Ectodermal cell (in vitro differentiated cells): ENCODE results near the gene MECP2.

Experiments
- H3K27ac ChIP-seq: 2 replicates; pipeline ENCODE4 v1.7.0; 2013; ENCODE audit warnings: mild to moderate bottlenecking, low read depth, low read length; ENCODE audit not compliant: insufficient read depth, poor library complexity, severe bottlenecking
- H3K27me3 ChIP-seq: 2 replicates; pipeline ENCODE4 v1.7.0; 2013; ENCODE audit warnings: mild to moderate bottlenecking, low read length; ENCODE audit not compliant: insufficient read depth, control insufficient read depth, poor library complexity, severe bottlenecking
- H3K36me3 ChIP-seq: one replicate; pipeline ENCODE4 v1.7.0; 2013; ENCODE audit warnings: low read length; ENCODE audit not compliant: control insufficient read depth, insufficient read depth
- H3K4me1 ChIP-seq: one replicate; pipeline ENCODE4 v1.7.0; 2013; ENCODE audit warnings: low read length; ENCODE audit not compliant: control insufficient read depth, insufficient read depth
- H3K4me3 ChIP-seq: 2 replicates; pipeline ENCODE4 v1.7.0; 2013; ENCODE audit warnings: low read depth, low read length, control low read depth; ENCODE audit not compliant: insufficient read depth
- H3K9me3 ChIP-seq: 2 replicates; pipeline ENCODE4 v1.7.0; 2013; ENCODE audit warnings: mild to moderate bottlenecking, low read length, moderate library complexity; ENCODE audit not compliant: control insufficient read depth
- WGBS, 2 experiments: methylation state at CpG; one replicate each; pipeline ENCODE4 v1.1.7; 2013; ENCODE audit warnings: missing lambda C conversion rate in 2 of 2; 5-methylcytosine and 5-hydroxymethylcytosine counted together

MECP2 gene

DNA sequence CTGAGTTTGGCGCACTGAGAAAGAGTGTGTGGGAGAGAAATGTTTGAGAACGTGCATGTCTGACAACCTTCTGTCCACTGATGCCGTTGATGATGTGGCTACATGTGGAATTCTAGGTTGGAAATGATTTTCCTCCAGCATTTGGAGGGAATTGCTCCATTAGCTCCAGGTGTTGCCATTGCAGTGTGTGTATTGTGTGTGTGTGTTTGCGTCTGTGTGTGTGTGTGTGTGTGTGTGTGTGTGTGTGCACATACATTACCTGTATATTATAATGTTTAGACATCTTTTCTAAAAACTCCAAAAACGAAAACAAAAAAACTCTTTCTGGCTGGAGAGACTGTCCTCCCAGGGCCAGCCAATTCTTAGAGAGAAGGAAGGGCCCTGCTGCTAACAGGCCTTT lies 18.2 kb upstream of the MECP2 start:
- WGBS, 2 experiments, result 98 to 100% methylated on average over 3 to 4 of the region's 5 CpGs

GRCh38 chrX:154115071-154115470 lies 17.6 kb upstream of the MECP2 start:
- H3K27ac ChIP-seq, result no peak overlapping the region
- H3K9me3 ChIP-seq, result no peaks in the 10 kb centered on the region
- no peaks in the 10 kb centered on the region for H3K36me3 ChIP-seq
- WGBS, 2 experiments, result 94 to 95% methylated on average over 10 of the region's 10 CpGs
- no peak overlapping the region for H3K4me3 ChIP-seq
- H3K4me1 ChIP-seq, result peaks cover 5% of the 10 kb centered on the region
- H3K27me3 ChIP-seq, result no peaks in the 10 kb centered on the region

More for the DNA sequence above, 18.2 kb upstream of the MECP2 start:
- Histone ChIP-seq H3K27ac (no peak overlapping the region), H3K27me3 (no peaks in the 10 kb centered on the region), H3K4me1 (peaks cover 5% of the 10 kb centered on the region), H3K9me3 (no peaks in the 10 kb centered on the region), H3K4me3 (no peak overlapping the region), H3K36me3 (no peaks in the 10 kb centered on the region)

GRCh38 chrX:154114652-154115051 lies 17.1 kb upstream of the MECP2 start:
- no peak overlapping the region for H3K27ac ChIP-seq
- no peak overlapping the region for H3K4me3 ChIP-seq
- H3K9me3 ChIP-seq, result no peaks in the 10 kb centered on the region
- peaks cover 5% of the 10 kb centered on the region for H3K4me1 ChIP-seq
- no peaks in the 10 kb centered on the region for H3K27me3 ChIP-seq
- H3K36me3 ChIP-seq, result no peaks in the 10 kb centered on the region
- 93 to 95% methylated on average over 5 of the region's 5 CpGs for WGBS, 2 experiments

GRCh38 chrX:154113729-154114128 lies 16.2 kb upstream of the MECP2 start:
- Histone ChIP-seq H3K4me1 (peaks cover 5% of the 10 kb centered on the region), H3K9me3 (no peaks in the 10 kb centered on the region), H3K27ac (no peak overlapping the region), H3K4me3 (no peak overlapping the region), H3K36me3 (no peaks in the 10 kb centered on the region), H3K27me3 (no peaks in the 10 kb centered on the region)
- WGBS, 2 experiments, result 69 to 73% methylated on average over 5 to 6 of the region's 6 CpGs

DNA sequence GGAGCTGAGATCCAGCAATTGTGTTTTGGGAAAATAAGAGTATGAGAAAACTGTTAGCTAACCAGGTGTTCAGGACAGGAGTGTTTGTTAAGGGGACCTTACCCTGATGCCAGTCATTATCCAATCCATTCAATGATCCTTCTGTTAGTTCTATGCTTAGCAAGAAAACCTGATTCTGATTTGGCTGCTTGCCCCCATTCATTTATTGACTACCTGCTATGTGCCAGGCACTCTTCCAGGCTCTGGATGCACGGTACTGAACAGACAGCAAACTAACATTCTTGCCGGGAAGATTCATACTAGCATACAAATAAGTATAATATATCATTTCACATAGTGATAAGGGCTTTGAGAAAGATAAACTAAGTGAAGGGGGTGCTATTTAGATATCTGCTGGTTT lies 1.0 kb upstream of the MECP2 start:
- no peak overlapping the region for H3K4me3 ChIP-seq
- no peaks in the 10 kb centered on the region for H3K27me3 ChIP-seq
- no peak overlapping the region for H3K27ac ChIP-seq
- peaks cover 15% of the 10 kb centered on the region for H3K4me1 ChIP-seq
- H3K9me3 ChIP-seq, result no peaks in the 10 kb centered on the region
- no peaks in the 10 kb centered on the region for H3K36me3 ChIP-seq
- WGBS, 2 experiments, result 67% methylated on average over 1 of the region's 2 CpGs; no CpG with 5 or more reads in 1 of the 2 experiments

DNA sequence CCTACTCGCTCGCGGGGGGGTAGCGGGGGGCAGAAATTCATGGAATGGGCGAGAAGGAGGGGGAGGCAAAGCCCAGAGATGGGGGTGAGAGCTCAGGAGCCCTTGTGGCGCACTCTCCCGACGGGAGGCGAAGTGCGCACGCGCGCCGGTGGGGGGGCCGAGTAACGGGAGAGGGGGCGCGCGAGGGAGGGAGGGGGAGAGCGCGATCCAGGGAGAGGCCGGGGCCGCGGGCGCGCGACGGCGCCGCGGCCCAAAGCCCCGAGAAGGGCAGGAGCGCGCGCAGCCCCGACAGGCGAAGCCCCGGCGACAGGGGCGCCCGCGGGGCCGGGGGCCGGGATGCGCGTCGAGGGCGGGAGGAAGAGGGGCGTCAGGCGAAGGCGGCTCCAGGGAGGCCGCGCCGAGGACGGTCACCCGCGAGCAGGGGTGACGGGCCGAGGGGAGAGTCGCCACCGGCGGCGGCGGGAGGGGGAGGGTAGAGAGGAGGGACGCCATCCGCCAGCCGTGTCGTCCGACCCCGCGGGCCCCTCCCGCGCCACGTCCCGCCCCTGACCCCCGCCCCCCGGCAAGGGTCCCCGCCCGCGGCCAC lies 421 bp downstream of the MECP2 start:
- Histone ChIP-seq H3K27me3 (no peaks in the 10 kb centered on the region), H3K9me3 (no peaks in the 10 kb centered on the region), H3K4me1 (peaks cover 21% of the 10 kb centered on the region), H3K4me3 (peak overlapping the region; percentile 65), H3K36me3 (no peaks in the 10 kb centered on the region), H3K27ac (peak overlapping the region; percentile 83)
- 0 to 1% methylated on average over 71 to 77 of the region's 80 CpGs for WGBS, 2 experiments

DNA sequence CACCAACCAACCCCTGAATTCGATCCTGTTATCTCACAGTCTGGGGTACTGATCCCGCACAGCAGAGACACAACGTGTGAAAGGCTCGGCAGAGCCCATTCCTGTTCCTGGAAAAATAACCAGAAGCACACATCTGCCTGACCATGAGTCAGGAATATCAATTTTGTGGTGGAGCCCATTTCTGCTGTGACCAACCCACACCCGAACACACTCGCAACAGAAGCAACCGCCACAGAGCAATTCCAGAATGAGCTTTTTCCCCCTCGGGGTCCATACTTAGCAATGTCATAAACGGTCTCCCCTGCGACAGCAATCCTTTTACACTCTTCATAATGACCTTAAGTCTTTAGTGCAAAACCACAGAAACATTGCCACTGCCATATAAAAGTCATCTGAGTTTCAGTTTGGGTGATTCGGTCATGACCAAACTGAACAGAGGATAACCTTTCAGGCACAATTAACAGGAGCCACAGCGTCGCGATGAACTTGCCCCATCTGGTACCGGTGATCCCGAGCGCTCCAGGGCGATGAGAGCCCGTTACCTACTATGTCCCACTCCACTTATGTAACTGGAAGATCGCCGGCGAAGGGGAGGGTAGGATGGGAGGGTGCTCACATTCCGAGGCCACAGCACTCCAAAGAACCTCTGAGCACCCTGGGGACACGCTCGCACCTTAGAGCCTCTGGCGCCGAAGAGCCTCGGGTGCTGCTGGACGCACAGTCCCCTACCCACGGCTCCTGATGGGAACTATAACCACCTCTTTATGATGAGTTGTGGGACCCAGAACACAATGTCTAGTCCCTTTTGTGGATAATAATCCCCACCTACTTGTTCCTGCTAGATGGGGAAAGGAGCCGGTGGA lies 1.1 kb downstream of the MECP2 start:
- H3K4me3 ChIP-seq, result peak overlapping the region; percentile 65
- WGBS, 2 experiments, result 28 to 32% methylated on average over 26 to 31 of the region's 31 CpGs
- H3K27ac ChIP-seq, result no peak overlapping the region

DNA sequence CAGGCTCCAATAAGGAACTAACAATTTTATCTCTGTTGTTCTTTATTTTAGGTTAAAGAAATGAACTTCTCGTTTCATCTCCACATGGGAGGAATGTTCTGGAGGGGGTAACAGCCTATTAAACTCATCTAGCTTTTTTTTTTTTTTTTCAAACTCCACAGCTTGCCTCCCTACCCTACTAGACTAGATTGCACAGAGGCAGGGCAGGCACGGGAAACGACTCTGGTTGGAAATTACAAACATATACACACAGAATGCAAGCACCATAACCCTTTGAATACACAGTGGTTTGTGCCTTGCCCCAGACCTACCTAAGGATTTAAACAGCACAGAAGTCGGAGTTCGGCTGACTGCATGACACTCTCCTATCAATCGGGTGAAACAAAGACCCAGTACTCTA lies 2.7 kb downstream of the MECP2 start:
- Histone ChIP-seq H3K9me3 (no peaks in the 10 kb centered on the region), H3K4me1 (peaks cover 21% of the 10 kb centered on the region), H3K4me3 (no peak overlapping the region), H3K27me3 (no peaks in the 10 kb centered on the region), H3K27ac (no peak overlapping the region), H3K36me3 (no peaks in the 10 kb centered on the region)
- WGBS, 2 experiments, result 64% methylated on average over 5 of the region's 6 CpGs

More for the DNA sequence above, 1.1 kb downstream of the MECP2 start:
- Histone ChIP-seq H3K4me1 (peaks cover 21% of the 10 kb centered on the region), H3K36me3 (no peaks in the 10 kb centered on the region), H3K9me3 (no peaks in the 10 kb centered on the region), H3K27me3 (no peaks in the 10 kb centered on the region)

DNA sequence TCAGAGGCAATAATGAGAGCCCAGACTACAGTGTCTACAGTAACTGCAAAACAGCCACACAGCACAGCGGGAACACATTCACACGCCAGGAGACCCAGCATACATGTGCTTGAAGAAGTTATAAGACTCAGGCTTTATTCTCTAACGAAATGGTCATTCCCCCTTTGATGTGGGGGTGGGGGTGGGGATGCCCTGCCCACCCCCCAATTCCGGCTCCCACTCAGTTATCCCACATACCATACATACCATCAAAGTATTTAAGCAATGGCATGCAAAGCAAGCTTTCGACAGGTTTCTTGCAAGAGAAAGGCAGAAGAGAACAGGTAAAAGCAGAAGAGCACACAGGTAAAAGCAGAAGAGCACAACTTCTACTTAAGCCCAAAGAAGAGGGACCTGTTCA lies 3.6 kb downstream of the MECP2 start:
- Histone ChIP-seq H3K4me3 (no peak overlapping the region), H3K36me3 (no peaks in the 10 kb centered on the region), H3K27me3 (no peaks in the 10 kb centered on the region), H3K4me1 (peaks cover 21% of the 10 kb centered on the region), H3K9me3 (no peaks in the 10 kb centered on the region), H3K27ac (no peak overlapping the region)
- WGBS, 2 experiments, result 17 to 55% methylated on average over 1 to 4 of the region's 5 CpGs

DNA sequence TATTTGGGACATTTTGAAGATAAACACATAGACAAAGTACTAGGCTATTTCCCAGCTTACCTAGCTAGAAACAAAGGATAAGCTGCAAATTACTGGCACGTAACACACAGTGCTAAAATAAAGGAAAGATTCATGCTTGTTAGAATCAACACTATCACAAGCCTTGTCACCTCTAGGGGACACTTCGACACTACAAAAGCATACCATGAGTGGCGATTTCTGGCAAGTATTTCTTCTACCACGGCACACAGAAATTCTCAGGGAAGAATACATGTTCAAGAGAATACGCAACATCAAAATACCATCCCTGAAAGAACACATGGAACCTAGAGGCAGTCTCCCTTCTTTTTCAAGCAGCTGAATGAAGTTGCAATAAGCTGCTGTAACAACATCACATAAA lies 5.1 kb downstream of the MECP2 start:
- peaks cover 21% of the 10 kb centered on the region for H3K4me1 ChIP-seq
- H3K27ac ChIP-seq, result no peak overlapping the region
- H3K36me3 ChIP-seq, result no peaks in the 10 kb centered on the region
- H3K4me3 ChIP-seq, result no peak overlapping the region
- no peaks in the 10 kb centered on the region for H3K27me3 ChIP-seq
- no peaks in the 10 kb centered on the region for H3K9me3 ChIP-seq
- 80 to 84% methylated on average over 5 of the region's 5 CpGs for whole genome bisulfite sequencing, 2 experiments
